CD8-positive, alpha-beta memory T cell (primary cell): ENCODE measurements around the gene SEMA4A. TPM values are rescaled to one million over a fixed set of nuclear protein-coding genes. Genes with fewer than 3 reads are reported as not detected.

Experiments used
- CTCF ChIA-PET: fragments of 350-600 bp; sonication (Branson Sonifier 250); formaldehyde crosslinking; loops from one replicate; lab custom pipeline; 2021; ENCODE audit warnings: antibody characterized with exemption; lab: Charles Lee
- POLR2A ChIA-PET: fragments of 350-600 bp; sonication (Branson Sonifier 250); formaldehyde crosslinking; loops from one replicate; lab custom pipeline; 2021; ENCODE audit warnings: antibody characterized with exemption; lab: Charles Lee
- DNase-seq, 5 donors: peaks; one replicate each; pipeline versions ENCODE4 v3.0.0 to v3.0.0-alpha.2; 2020 to 2022; ENCODE audit warnings: mixed read lengths in 1 of 5
- H3K27ac ChIP-seq: one replicate; pipeline ENCODE4 v1.7.0; 2013; ENCODE audit warnings: low read depth, mild to moderate bottlenecking, low read length, moderate library complexity
- H3K27me3 ChIP-seq: 2 replicates; pipeline ENCODE4 v1.7.0; 2013; ENCODE audit warnings: low read length, mild to moderate bottlenecking; ENCODE audit not compliant: insufficient read depth, poor library complexity, severe bottlenecking
- H3K36me3 ChIP-seq: 2 replicates; pipeline ENCODE4 v1.7.0; 2013; ENCODE audit warnings: mild to moderate bottlenecking, low read length, moderate library complexity; ENCODE audit not compliant: insufficient read depth
- H3K4me1 ChIP-seq: 2 replicates; pipeline ENCODE4 v1.7.0; 2013; ENCODE audit warnings: mild to moderate bottlenecking, low read length, moderate library complexity; ENCODE audit not compliant: insufficient read depth
- H3K4me3 ChIP-seq: 2 replicates; pipeline ENCODE4 v1.7.0; 2013; ENCODE audit warnings: mild to moderate bottlenecking, low read length
- H3K9me3 ChIP-seq: 2 replicates; pipeline ENCODE4 v1.7.0; 2013; ENCODE audit warnings: mild to moderate bottlenecking, low read length
- H3K27ac Mint-ChIP-seq, 8 donors: one replicate each; pipeline ENCODE4 v1.8.0; 2020 to 2021; ENCODE audit warnings: mixed read lengths in 8 of 8, mild to moderate bottlenecking in 6 of 8, inconsistent platforms in 3 of 8, moderate library complexity in 3 of 8
- H3K27me3 Mint-ChIP-seq, 2 donors: one replicate each; pipeline ENCODE4 v1.8.0; 2020 to 2021; ENCODE audit warnings: mixed read lengths in 2 of 2, mild to moderate bottlenecking in 1 of 2, moderate library complexity in 1 of 2
- H3K36me3 Mint-ChIP-seq, 3 donors: one replicate each; pipeline ENCODE4 v1.8.0; 2020 to 2021; ENCODE audit warnings: mixed read lengths in 3 of 3, inconsistent platforms in 1 of 3, mild to moderate bottlenecking in 1 of 3
- H3K4me1 Mint-ChIP-seq, 3 donors: one replicate each; pipeline ENCODE4 v1.8.0; 2020 to 2021; ENCODE audit warnings: mixed read lengths in 3 of 3, inconsistent platforms in 1 of 3, mild to moderate bottlenecking in 1 of 3
- H3K4me3 Mint-ChIP-seq, 7 donors: one replicate each; pipeline ENCODE4 v1.8.0; 2020 to 2021; ENCODE audit warnings: mixed read lengths in 7 of 7, mild to moderate bottlenecking in 6 of 7, moderate library complexity in 4 of 7, inconsistent platforms in 2 of 7
- H3K9me3 Mint-ChIP-seq, 5 donors: one replicate each; pipeline ENCODE4 v1.8.0; 2020 to 2022; ENCODE audit warnings: mixed read lengths in 5 of 5, mild to moderate bottlenecking in 3 of 5, moderate library complexity in 2 of 5, inconsistent platforms in 1 of 5
- polyA plus RNA-seq: library from polyadenylated mRNA; unstranded; fragments of 300-500 nt; fragmentation: Illumina TruSeq; gene quantifications from one replicate; pipeline ENCODE4 v1.2.3, GENCODE V29; 2021
- total RNA-seq, 2 experiments: library from RNA; stranded (reverse); gene quantifications; one replicate each; pipeline ENCODE4 v1.2.3, GENCODE V29; 2021

SEMA4A gene
- total and polyA plus RNA-seq, 3 experiments from 2014 or later: 10.7 to 23.0 (median 21.6) TPM

- no peak for DNase-seq
- H3K4me1 Mint-ChIP-seq: peaks cover 38 to 48% (median 47%) of the 10 kb centered on the region in 3 donors
- Histone ChIP-seq H3K9me3 (no peaks in the 10 kb centered on the region), H3K36me3 (no peaks in the 10 kb centered on the region), H3K4me1 (peaks cover 49% of the 10 kb centered on the region), H3K27ac (no peak overlapping the region), H3K27me3 (no peaks in the 10 kb centered on the region), H3K4me3 (no peak overlapping the region)
- H3K27me3 Mint-ChIP-seq: peaks cover 0 to 2% of the 10 kb centered on the region in 2 donors
- ChIA-PET POLR2A (no interaction called here), CTCF (interaction anchor here (1.0 to 25.4 kb wide), 12 partner anchors 12 to 109 kb away, joined by 3 to 702 read pairs (median 6); partner anchors contain the start of genes LMNA, SEMA4A and SSR2)
- peak overlapping the region in 3 of 8 donors; percentile 75 to 93 (median 90) for H3K27ac Mint-ChIP-seq
- no peaks in the 10 kb centered on the region for H3K9me3 Mint-ChIP-seq
- peaks cover 0 to 34% (median 2%) of the 10 kb centered on the region in 3 donors for H3K36me3 Mint-ChIP-seq
- peak overlapping the region in 1 of 7 donors; percentile 72 for H3K4me3 Mint-ChIP-seq
These were observed 22.8 kb upstream of the SEMA4A start for GRCh38 chr1:156130578-156130942.

DNA sequence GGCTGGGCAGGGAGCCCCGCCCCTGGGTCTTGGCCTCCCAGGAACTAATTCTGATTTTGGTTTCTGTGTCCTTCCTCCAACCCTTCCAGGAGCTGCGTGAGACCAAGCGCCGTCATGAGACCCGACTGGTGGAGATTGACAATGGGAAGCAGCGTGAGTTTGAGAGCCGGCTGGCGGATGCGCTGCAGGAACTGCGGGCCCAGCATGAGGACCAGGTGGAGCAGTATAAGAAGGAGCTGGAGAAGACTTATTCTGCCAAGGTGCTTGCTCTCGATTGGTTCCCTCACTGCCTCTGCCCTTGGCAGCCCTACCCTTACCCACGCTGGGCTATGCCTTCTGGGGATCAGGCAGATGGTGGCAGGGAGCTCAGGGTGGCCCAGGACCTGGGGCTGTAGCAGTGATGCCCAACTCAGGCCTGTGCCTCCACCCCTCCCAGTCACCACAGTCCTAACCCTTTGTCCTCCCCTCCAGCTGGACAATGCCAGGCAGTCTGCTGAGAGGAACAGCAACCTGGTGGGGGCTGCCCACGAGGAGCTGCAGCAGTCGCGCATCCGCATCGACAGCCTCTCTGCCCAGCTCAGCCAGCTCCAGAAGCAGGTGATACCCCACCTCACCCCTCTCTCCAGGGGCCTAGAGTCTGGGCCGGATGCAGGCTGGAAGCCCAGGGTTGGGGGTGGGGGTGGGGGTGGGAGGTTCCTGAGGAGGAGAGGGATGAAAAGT is 18.5 kb upstream of the SEMA4A start:
- no peaks in the 10 kb centered on the region for H3K9me3 ChIP-seq
- no peak overlapping the region for H3K27ac ChIP-seq
- POLR2A ChIA-PET: no interaction called here
- Mint-ChIP-seq H3K4me1 (peaks cover 6 to 7% (median 7%) of the 10 kb centered on the region in 3 donors), H3K36me3 (peaks cover 0 to 61% (median 4%) of the 10 kb centered on the region in 3 donors), H3K27ac (peak overlapping the region in 1 of 8 donors; percentile 73), H3K9me3 (no peaks in the 10 kb centered on the region), H3K4me3 (peak overlapping the region in 1 of 7 donors; percentile 11), H3K27me3 (no peaks in the 10 kb centered on the region)
- no peak for DNase-seq
- no peaks in the 10 kb centered on the region for H3K27me3 ChIP-seq
- CTCF ChIA-PET: interaction anchor here (0.7 to 25.4 kb wide), 4 partner anchors 12 to 90 kb away, joined by 3 to 702 read pairs (median 6); no protein-coding TSS in a partner anchor
- peaks cover 7% of the 10 kb centered on the region for H3K4me1 ChIP-seq
- no peaks in the 10 kb centered on the region for H3K36me3 ChIP-seq
- no peak overlapping the region for H3K4me3 ChIP-seq

GRCh38 chr1:156135930-156136871 is 17.2 kb upstream of the SEMA4A start:
- Histone ChIP-seq H3K9me3 (no peaks in the 10 kb centered on the region), H3K27ac (no peak overlapping the region), H3K4me3 (no peak overlapping the region), H3K36me3 (no peaks in the 10 kb centered on the region), H3K4me1 (no peaks in the 10 kb centered on the region), H3K27me3 (no peaks in the 10 kb centered on the region)
- peak overlapping the region in 1 of 7 donors; percentile 44 for H3K4me3 Mint-ChIP-seq
- ChIA-PET POLR2A (no interaction called here), CTCF (interaction anchor here (1.1 to 25.4 kb wide), 5 partner anchors 10 to 89 kb away, joined by 3 to 702 read pairs (median 7); no protein-coding TSS in a partner anchor)
- no peaks in the 10 kb centered on the region for H3K4me1 Mint-ChIP-seq
- DNase-seq: no peak
- H3K9me3 Mint-ChIP-seq: peaks cover 0 to 2% (median 0%) of the 10 kb centered on the region in 5 donors
- H3K36me3 Mint-ChIP-seq: peaks cover 0 to 51% (median 4%) of the 10 kb centered on the region in 3 donors
- no peaks in the 10 kb centered on the region for H3K27me3 Mint-ChIP-seq
- H3K27ac Mint-ChIP-seq: peak overlapping the region in 2 of 8 donors; percentile 63 to 84

GRCh38 chr1:156136970-156137483 is 16.4 kb upstream of the SEMA4A start:
- Histone ChIP-seq H3K9me3 (no peaks in the 10 kb centered on the region), H3K36me3 (no peaks in the 10 kb centered on the region), H3K27me3 (no peaks in the 10 kb centered on the region), H3K4me3 (no peak overlapping the region), H3K4me1 (no peaks in the 10 kb centered on the region), H3K27ac (no peak overlapping the region)
- Mint-ChIP-seq H3K36me3 (peaks cover 0 to 46% (median 2%) of the 10 kb centered on the region in 3 donors), H3K9me3 (peaks cover 0 to 2% (median 0%) of the 10 kb centered on the region in 5 donors), H3K27me3 (no peaks in the 10 kb centered on the region), H3K27ac (peak overlapping the region in 1 of 8 donors; percentile 84), H3K4me3 (peak overlapping the region in 1 of 7 donors; percentile 30), H3K4me1 (no peaks in the 10 kb centered on the region)
- ChIA-PET CTCF (interaction anchor here (1.1 to 1.4 kb wide), 2 partner anchors 9 to 40 kb away, joined by 3 to 7 read pairs; no protein-coding TSS in a partner anchor), POLR2A (no interaction called here)
- no peak for DNase-seq

GRCh38 chr1:156138458-156138867 is 14.9 kb upstream of the SEMA4A start:
- Histone ChIP-seq H3K4me3 (no peak overlapping the region), H3K36me3 (no peaks in the 10 kb centered on the region), H3K4me1 (no peaks in the 10 kb centered on the region), H3K9me3 (no peaks in the 10 kb centered on the region), H3K27ac (no peak overlapping the region), H3K27me3 (no peaks in the 10 kb centered on the region)
- Mint-ChIP-seq H3K36me3 (peaks cover 0 to 46% (median 2%) of the 10 kb centered on the region in 3 donors), H3K4me3 (peak overlapping the region in 1 of 7 donors; percentile 30), H3K9me3 (peaks cover 0 to 2% (median 0%) of the 10 kb centered on the region in 5 donors), H3K4me1 (no peaks in the 10 kb centered on the region), H3K27ac (peak overlapping the region in 1 of 8 donors; percentile 83), H3K27me3 (no peaks in the 10 kb centered on the region)
- ChIA-PET POLR2A (no interaction called here), CTCF (interaction anchor here (1.4 kb wide), 1 partner anchor 48 kb away, joined by 5 read pairs; no protein-coding TSS in a partner anchor)
- DNase-seq: no peak

DNA sequence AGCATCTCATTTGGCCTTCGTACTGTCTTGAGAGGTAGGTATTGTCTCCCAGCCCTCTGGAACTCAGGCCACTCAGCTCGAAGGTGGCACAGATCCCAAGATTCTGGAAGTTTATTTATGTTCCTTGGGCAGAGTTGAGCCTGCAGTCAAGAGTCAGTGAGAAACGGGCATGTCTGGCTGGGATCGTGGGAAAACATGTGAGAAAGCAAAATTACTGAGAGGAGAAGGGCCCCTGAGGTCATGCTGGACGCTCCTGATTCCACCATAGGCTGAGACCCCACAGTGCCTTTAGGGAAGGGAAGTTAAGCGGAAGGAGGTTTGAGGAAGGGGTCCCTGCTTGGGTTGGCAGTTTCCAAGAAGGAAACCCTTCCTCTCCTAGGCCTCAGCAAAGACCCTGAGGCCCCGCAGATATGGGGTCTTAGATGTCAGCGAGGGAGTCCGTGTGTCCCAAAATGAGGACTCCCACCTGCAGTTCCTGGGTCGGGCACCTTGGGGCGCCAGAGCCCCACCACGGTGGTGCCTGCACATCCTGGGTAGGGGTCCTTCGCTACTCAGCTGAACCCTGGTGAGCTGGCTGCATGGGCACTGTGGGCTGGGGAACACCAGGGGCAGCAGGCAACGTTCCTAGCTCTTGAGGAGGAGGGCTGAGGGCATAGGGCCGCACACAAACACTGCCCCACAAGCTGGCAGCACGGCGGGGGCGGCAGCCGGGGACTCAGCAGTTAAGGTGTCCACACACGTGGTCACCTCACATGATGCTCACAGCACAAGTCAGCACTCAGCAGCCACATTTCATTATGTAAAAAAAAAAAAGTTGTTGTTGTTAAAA is 12.3 kb upstream of the SEMA4A start:
- POLR2A ChIA-PET: no interaction called here
- peaks cover 3 to 7% (median 6%) of the 10 kb centered on the region in 3 donors for H3K4me1 Mint-ChIP-seq
- no peak overlapping the region for H3K4me3 ChIP-seq
- peaks cover 0 to 23% (median 2%) of the 10 kb centered on the region in 3 donors for H3K36me3 Mint-ChIP-seq
- H3K27ac Mint-ChIP-seq: peak overlapping the region in 4 of 8 donors; percentile 21 to 58 (median 38)
- H3K27me3 Mint-ChIP-seq: no peaks in the 10 kb centered on the region
- CTCF ChIA-PET: interaction anchor here (0.6 to 4.7 kb wide), 5 partner anchors 44 to 88 kb away, joined by 3 to 26 read pairs (median 6); partner anchors contain the start of gene PMF1
- no peaks in the 10 kb centered on the region for H3K36me3 ChIP-seq
- H3K9me3 Mint-ChIP-seq: peaks cover 0 to 2% (median 0%) of the 10 kb centered on the region in 5 donors
- peak overlapping the region in 1 of 7 donors; percentile 59 for H3K4me3 Mint-ChIP-seq
- DNase-seq: no peak
- H3K27ac ChIP-seq: no peak overlapping the region
- H3K4me1 ChIP-seq: peaks cover under 1% of the 10 kb centered on the region
- H3K9me3 ChIP-seq: no peaks in the 10 kb centered on the region
- no peaks in the 10 kb centered on the region for H3K27me3 ChIP-seq
